ENCODE measurements around the gene GPRC5C. TPM values are rescaled to one million over a fixed set of nuclear protein-coding genes. Genes with fewer than 3 reads are reported as not detected.
A peak's percentile ranks its signal among the peaks of the same experiment; 100 is the strongest.

The GPRC5C gene
- total RNA-seq, 2 donors from 2014 or later = 57.0 to 73.4 TPM

DNA sequence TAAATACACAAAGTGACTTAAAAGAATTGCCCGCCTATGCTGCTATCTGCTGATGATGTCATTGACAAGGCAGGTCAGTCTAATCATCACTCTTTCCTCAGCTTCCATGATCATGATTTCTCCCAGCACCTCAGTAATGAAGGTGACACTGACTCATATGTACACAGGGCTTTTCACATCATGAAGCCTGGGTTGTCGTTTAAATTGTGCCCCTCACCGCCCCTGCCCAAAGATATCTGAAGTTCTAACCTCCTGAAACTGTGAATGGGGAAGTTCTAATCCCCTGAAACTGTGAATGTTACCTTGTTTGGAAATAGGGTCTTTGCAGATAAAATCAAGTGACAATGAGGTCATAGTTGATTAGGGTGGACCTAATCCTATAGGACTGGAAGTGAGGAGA, 17.4 kb upstream of the GPRC5C start:
- Mint-ChIP-seq H3K27ac (peak overlapping the region; percentile 59), H3K4me1 (peaks cover 9% of the 10 kb centered on the region), H3K27me3 (ENCODE audit: insufficient read depth) (peaks cover 74% of the 10 kb centered on the region), H3K4me3 (no peak overlapping the region), H3K36me3 (ENCODE audit: low read depth) (no peaks in the 10 kb centered on the region), H3K9me3 (peaks cover 7% of the 10 kb centered on the region)
- H3K9ac ChIP-seq (ENCODE audit: extremely low read depth, low read length, poor library complexity, severe bottlenecking) = no peak overlapping the region
- no peak for DNase-seq
- H3K9me3 ChIP-seq (ENCODE audit: control insufficient read depth, low read length) = no peaks in the 10 kb centered on the region
- WGBS, 2 experiments (ENCODE audit: insufficient coverage in 1 of 2, insufficient read length in 1 of 2) = 59 to 77% methylated on average over 3 of the region's 3 CpGs
- H3K27ac ChIP-seq (ENCODE audit: low read depth, low read length) = no peak overlapping the region
- H3K4me1 ChIP-seq (ENCODE audit: control insufficient read depth, insufficient read depth, low read length) = no peaks in the 10 kb centered on the region
- peaks cover 30% of the 10 kb centered on the region for H3K27me3 ChIP-seq (ENCODE audit: control insufficient read depth, insufficient read depth, low read length, poor library complexity, severe bottlenecking)
- H3K36me3 ChIP-seq (ENCODE audit: control insufficient read depth, insufficient read depth, low read length) = no peaks in the 10 kb centered on the region
- TF ChIP-seq, protein P1, sequence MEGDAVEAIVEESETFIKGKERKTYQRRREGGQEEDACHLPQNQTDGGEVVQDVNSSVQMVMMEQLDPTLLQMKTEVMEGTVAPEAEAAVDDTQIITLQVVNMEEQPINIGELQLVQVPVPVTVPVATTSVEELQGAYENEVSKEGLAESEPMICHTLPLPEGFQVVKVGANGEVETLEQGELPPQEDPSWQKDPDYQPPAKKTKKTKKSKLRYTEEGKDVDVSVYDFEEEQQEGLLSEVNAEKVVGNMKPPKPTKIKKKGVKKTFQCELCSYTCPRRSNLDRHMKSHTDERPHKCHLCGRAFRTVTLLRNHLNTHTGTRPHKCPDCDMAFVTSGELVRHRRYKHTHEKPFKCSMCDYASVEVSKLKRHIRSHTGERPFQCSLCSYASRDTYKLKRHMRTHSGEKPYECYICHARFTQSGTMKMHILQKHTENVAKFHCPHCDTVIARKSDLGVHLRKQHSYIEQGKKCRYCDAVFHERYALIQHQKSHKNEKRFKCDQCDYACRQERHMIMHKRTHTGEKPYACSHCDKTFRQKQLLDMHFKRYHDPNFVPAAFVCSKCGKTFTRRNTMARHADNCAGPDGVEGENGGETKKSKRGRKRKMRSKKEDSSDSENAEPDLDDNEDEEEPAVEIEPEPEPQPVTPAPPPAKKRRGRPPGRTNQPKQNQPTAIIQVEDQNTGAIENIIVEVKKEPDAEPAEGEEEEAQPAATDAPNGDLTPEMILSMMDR (conservative IDR thresholded peaks at IDR 0.05) = no peak
- no peak overlapping the region for H3K4me3 ChIP-seq (ENCODE audit: low read length)

DNA sequence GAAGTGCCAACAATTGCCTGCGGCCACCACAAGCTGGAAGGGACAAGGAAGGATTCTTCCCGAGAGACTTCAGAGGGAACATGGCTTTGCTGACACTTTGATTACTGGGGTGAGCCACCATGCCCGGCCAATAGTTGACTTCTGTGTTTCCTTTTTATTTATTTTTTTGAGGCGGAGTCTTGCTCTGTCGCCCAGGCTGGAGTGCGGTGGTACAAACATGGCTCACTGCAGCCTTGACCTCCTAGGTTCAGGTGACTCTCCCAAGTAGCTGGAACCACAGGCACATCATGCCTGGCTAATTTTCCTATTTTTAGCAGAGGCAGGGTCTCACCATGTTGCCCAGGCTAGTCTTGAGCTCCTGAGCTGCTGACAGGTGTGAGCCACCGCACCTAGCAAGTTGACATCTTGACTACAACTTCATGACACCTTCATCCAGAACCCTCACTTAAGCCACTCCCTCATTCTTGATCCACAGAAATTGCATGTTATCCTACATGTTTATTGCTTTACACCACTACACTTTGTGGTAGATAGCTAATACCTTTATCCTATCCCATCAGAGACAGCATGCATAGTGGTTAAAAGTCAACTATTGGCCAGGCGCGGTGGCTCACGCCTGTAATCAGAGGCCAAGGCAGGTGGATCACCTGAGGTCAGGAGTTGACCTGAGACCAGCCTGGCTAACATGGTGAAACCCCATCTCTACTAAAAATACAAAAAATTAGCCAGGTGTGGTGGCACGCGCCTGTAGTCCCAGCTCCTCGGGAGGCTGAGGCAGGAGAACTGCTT, 16.1 kb upstream of the GPRC5C start:
- TF ChIP-seq, protein P1 (conservative IDR thresholded peaks at IDR 0.05) = no peak
- Mint-ChIP-seq H3K4me3 (no peak overlapping the region), H3K27ac (no peak overlapping the region), H3K27me3 (ENCODE audit: insufficient read depth) (peaks cover 77% of the 10 kb centered on the region), H3K4me1 (peaks cover 9% of the 10 kb centered on the region), H3K36me3 (ENCODE audit: low read depth) (no peaks in the 10 kb centered on the region), H3K9me3 (peaks cover under 1% of the 10 kb centered on the region)
- Histone ChIP-seq H3K4me3 (ENCODE audit: low read length) (no peak overlapping the region), H3K9me3 (ENCODE audit: control insufficient read depth, low read length) (no peaks in the 10 kb centered on the region), H3K9ac (ENCODE audit: extremely low read depth, low read length, poor library complexity, severe bottlenecking) (no peak overlapping the region), H3K4me1 (ENCODE audit: control insufficient read depth, insufficient read depth, low read length) (no peaks in the 10 kb centered on the region), H3K27ac (ENCODE audit: low read depth, low read length) (no peak overlapping the region), H3K36me3 (ENCODE audit: control insufficient read depth, insufficient read depth, low read length) (no peaks in the 10 kb centered on the region), H3K27me3 (ENCODE audit: control insufficient read depth, insufficient read depth, low read length, poor library complexity, severe bottlenecking) (peaks cover 30% of the 10 kb centered on the region)
- WGBS, 2 experiments (ENCODE audit: insufficient coverage in 1 of 2, insufficient read length in 1 of 2) = 95 to 97% methylated on average over 13 of the region's 13 CpGs
- no peak for DNase-seq

DNA sequence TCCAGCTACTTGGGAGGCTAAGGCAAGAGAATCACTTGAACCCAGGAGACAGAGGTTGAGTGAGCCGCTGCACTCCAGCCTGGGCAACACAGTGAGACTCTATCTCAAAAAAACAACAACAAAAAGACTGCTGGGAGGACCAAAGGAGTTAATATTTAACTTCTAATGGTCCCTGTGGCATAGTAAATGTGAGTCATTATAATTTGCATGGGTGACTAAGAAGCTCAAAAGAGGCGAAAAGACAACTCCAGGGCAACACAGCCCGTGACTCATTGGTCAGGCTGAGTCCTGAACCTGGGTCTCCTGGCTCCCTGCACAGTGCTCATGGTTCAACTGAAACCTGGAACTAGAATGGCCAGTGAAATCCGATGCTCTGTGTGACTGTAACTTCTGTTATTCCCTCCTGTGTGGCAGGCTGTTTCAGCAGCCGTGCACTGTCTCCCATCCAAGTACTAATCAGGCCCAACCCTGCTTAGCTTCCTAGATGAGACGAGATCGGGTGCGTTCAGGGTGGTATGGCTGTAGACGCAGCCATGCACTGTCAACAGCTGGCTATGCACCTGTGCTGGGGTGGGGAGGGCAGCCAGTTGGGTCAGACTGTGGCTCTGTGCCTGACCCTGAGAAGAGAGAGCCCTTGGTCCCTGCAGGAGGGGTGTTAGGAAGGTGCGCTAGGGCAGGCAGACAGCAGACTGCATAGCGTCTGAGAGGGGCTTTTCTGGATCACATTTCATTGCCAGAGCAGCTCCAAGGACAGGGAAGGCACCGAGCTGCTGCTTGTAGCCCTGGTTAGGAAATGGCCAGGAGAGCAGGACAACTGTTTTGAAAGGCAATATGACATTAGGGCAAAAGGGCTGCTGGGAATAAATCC, 14.5 kb upstream of the GPRC5C start:
- Histone ChIP-seq H3K27ac (ENCODE audit: low read depth, low read length) (no peak overlapping the region), H3K9ac (ENCODE audit: extremely low read depth, low read length, poor library complexity, severe bottlenecking) (no peak overlapping the region), H3K4me1 (ENCODE audit: control insufficient read depth, insufficient read depth, low read length) (no peaks in the 10 kb centered on the region), H3K27me3 (ENCODE audit: control insufficient read depth, insufficient read depth, low read length, poor library complexity, severe bottlenecking) (peaks cover 24% of the 10 kb centered on the region), H3K4me3 (ENCODE audit: low read length) (no peak overlapping the region), H3K36me3 (ENCODE audit: control insufficient read depth, insufficient read depth, low read length) (no peaks in the 10 kb centered on the region), H3K9me3 (ENCODE audit: control insufficient read depth, low read length) (no peaks in the 10 kb centered on the region)
- H3K4me3 Mint-ChIP-seq = no peak overlapping the region
- H3K27me3 Mint-ChIP-seq (ENCODE audit: insufficient read depth) = peaks cover 74% of the 10 kb centered on the region
- TF ChIP-seq, protein P1 (conservative IDR thresholded peaks at IDR 0.05) = no peak
- DNase-seq = no peak
- WGBS, 2 experiments (ENCODE audit: insufficient coverage in 1 of 2, insufficient read length in 1 of 2) = 77 to 81% methylated on average over 11 to 12 of the region's 12 CpGs
- no peaks in the 10 kb centered on the region for H3K36me3 Mint-ChIP-seq (ENCODE audit: low read depth)
- H3K27ac Mint-ChIP-seq = no peak overlapping the region
- H3K4me1 Mint-ChIP-seq = peaks cover 9% of the 10 kb centered on the region
- peaks cover 1% of the 10 kb centered on the region for H3K9me3 Mint-ChIP-seq
